Activated CD8-positive, alpha-beta memory T cell treated with anti-CD3 and anti-CD28 coated beads for 4 hours (primary cell): ENCODE data around the gene ZNF775.

Experiments
- DNase-seq, 2 donors: peaks; one replicate each; pipeline ENCODE4 v3.0.0-alpha.2; 2020; ENCODE audit warnings: low read depth in 2 of 2

ZNF775 gene

DNA sequence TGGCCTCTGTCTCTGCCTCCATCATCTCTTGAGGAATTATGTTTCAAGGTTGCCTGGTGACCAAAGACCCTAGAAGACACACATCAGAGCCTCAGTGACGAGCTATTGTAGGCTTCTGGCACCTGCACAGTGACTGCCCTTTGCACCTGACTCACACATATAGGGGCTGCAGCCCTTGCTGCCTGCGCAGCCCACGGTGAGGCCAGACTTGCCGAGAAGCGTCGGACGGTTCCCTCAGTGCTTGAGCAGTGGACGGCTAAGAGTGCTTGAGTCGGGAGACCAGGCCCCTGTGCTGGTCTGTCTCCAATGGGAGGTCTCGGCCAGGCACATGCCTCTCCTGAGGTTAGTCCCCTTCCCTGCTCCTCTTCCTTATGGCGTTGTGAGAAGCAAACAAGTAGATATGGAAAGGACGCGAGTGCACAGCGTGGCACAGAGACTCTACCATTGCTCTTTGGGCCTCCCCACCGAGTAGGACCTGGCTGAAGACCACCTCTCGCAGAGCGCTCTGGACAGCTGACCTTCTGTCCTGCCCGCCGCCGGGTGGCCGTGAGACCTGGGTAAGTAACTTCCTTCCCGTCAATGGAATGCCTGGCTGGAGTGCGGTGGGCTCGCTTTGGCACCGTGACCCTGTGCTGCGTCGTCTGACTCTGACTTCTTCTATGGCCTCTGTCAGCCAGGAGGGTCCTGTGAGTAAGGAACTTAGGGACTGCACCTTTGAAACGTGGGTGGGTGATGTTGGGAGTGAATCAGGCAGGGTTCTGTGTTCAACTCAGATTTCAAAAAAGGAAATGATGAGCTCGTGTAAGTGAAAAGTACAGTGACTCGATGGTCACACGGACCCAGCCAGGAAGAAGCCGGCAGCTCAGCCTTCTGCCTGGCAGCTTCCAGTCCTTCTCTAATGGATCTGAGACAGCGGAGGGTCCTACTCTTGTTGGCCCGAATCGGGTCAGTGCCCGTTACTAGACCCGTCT, 33.7 kb downstream of the ZNF775 start:
- no peak for DNase-seq

DNA sequence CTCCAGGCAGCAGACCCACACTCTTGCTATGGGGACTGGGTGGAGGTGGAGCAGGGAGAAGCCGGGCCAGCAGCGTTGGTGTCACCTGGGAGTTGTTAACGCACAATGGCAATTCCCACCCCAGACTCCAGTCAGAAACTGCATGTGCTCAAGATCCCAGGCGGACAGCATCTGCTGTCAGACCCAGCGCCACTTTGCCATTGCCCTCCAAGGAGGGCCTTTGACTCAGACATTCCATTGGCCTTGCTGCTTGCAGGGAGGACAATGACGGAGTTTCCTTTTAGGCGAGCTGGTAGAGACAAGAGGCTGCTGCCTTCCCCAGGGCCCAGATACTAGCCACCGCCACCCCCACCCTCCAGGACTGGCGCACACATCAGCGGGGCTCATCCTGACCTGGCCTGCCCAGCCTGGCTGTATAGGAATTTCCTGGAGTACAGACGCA, 34.5 kb downstream of the ZNF775 start:
- no peak for DNase-seq

DNA sequence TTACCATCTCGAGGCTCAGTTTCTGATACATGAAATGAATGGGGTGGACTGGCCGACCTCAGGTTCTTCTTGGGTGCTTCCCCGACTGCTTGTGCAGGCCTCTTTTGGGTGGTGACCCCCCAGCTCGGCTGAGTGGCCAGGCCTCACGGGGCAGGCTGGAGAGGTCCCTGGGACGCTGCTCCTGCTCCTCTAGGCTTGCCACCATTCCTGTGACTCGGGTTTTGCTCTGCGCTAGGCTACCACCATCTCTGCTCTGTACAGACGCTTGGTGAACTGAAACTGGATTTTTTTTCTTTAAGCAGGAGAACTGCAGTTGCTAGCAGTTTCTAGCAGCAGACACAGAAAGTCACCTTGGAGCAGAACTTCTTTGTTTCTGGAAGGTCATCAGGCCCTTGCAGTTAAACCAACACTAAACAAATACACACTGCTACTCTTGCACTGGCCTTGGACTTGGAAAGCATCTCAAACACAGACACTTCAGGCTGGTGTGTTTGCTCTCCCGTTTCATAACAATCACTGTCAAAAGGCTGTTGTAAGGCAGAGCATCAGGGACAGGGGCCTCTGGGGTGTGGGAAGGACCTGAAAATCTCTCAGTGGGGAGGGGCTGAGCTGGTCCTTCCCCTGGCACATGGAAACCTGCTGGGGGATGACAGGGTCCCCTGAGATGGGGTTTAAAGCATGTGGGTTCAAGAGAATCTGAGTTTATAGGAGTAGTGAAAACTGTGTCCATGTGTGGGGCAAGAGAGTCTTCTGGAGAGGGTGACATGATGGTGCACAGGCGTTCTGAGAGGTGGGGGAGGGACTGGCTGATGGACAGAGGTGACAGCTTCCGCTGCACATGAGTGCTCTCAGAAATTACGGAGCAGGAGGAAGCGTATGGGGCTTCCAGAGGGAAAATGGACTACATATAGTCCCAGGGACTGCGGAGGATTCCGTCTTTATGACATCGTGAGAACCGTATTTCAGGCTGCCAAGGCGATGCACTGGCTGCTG, 36.3 kb downstream of the ZNF775 start:
- no peak for DNase-seq

DNA sequence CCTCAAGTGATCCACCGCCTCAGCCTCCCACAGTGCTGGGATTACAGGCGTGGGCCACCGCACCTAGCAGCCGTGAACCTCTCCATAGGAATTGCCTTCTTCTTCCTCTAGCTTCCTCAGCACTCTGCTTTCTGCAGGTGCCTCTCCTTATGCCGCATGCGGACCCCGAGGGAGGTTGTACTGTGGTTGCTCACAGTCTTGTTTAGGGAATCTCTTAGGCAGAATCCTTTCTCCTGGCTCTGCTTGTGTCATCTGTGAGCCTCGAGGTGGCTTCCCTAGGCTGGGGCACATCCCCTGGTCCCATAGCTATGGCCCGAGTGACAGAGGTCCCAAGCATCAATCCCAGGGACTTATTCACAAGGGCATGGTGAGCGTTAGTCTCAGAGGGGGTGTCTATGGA, 38.1 kb downstream of the ZNF775 start:
- no peak for DNase-seq

DNA sequence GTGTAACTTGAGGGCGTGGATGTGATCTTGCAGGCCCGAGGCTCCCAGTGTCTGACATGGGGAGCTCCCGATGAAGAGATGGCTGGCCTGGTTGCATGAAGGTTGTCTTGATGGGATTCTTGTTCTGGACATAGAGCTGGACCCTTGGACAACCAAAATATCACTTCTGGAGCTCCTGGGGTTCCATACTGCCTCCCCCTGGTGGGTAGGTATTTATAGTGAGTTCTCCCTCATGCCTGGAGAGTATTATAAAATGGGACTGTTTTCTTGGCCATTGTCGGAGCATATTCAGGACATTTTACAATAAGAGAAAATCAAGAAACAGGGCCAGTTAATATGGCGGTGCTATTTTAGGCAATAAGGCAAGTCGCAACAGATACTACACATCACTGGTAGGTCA, 38.7 kb downstream of the ZNF775 start:
- DNase-seq, result no peak

DNA sequence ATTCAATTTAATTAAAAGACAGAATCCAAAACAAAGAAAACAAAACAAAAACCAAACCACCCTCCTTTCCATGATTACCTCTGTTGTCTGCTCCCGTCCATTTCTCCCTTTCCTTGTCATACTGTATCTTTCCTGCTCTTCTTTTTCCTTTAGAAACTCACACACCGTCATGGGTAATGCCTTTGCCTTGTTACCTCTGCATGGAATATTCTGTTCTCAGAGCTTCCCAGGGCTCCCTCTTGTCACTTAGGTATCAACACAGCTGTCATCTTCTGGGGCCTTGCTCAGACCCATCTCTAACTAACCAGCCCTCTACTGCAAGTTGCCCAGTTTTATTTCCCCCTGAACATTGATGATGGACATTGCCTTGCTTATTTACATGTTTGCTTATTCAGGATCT, 41.1 kb downstream of the ZNF775 start:
- no peak for DNase-seq

DNA sequence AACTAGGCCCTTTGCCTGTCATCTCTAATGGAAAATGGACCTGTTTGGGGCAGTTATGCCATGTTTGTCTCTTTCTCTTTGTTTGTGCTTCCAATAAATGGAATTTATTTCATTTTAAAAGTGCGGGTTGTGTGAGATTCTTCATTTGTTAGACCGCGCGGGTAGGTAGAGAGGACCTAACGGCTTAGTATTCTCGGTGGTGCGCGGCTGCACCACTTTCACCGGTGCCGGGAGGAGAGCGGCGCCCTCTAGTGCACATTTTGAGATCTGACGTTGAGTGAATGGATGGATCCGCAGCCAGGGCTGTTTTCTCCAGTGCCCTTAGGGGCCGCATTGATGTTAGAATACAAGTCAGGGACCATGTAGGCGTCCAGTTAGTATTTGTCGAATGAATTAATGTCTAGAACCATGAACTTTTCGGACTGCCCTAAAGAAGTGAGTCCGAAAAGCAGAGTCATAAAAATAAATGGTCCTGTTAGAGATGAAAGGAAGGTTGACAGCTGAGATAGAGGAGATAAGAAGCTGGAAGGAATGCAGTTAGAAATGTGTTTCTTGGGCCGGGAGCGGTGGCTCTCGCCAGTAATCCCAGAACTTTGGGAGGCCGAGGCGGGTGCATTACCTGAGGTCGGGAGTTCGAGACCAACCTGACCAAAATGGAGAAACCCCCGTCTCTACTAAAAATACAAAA, 42.0 kb downstream of the ZNF775 start:
- peak; percentile 72 to 73 for DNase-seq

DNA sequence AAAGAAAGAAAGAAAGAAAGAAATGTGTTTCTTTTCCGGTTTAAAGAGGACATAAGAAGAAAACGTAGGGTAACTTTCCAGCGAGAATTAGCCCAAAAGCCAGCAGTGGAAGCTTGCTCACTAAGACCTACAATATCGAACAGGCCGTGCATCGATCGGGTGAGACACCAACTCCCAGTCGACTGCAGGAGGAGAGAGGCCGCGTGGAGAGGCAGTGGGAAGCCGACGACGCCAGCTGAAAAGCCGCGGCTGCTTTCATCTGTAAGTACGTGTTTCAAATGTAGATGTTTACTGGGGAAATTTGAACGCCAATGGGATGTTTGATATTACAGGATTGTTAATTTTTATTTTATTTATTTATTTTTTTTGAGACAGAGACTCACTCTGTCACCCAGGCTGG, 42.7 kb downstream of the ZNF775 start:
- no peak for DNase-seq

DNA sequence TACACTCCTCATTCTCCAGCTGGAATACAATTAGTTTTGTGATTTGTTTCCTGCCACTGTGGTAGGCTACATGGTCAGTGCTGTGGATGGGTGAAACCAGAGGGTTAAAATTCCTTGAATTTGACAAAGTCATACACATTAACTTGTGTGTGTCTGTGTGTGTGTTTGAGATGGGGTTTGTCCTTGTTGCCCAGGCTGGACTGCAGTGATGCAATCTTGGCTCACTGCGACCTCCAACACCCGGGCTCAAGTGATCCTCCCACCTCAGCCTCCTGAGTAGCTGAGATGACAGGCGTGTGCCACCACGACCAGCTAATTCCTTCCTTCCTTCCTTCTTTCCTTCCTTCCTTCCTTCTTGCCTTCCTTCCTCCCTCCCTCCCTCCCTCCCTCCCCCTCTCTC, 46.5 kb downstream of the ZNF775 start:
- DNase-seq, result no peak

DNA sequence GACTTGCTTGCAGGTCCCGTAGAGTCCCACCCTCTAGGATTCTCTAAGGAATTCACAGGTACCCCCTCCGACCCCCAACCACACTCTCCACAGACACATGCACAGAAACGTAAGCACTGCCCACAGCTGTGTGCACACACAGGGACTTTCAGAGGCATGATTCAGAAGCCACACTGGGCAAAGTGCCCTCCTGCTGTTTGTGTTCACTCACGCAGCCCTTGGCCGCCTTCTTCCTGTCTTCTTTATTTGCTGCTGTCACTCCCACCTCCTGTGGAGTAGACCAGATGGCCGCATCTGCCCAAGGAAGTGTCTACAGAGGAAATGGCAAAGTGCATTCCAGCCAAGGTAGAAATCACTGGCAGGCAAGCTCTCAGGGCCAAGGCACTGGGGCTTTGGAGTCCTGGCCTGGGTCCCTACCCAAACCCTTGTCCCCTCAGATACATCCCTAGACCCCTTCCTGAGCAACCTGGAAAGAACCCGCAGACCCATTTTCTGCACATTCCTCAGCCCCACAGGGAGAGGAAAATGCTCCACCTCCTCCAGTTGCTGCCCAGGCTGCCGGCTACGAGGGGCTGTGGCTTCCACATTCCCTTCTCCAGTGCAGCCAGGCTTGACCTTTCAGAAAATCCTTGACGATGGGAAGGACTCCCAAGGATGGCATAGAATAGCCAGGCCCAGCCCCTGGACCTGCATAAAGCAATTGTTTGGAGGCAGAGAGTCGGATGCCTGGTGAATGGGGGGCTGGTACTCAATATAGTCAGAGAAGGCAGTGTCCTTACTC, 49.7 kb downstream of the ZNF775 start:
- no peak for DNase-seq

DNA sequence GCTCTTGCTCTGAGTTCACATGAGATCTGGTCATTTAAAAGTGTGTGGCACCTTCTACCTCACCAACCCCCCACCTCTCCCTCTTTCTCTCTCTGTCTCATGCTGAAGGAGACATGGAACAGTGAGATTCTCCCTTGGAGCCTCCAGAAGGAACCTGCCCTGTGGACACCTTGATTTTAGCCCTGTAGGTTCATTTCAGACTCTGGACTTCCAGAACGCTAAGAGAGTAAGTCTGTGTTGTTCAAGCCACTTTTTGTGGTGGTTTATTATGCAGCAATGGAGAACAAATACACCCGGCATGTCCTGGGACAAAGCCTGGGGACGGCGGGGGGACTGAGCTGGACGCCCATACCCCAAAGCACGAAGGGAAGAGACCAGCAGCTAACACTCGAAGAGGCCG, 50.6 kb downstream of the ZNF775 start:
- no peak for DNase-seq

DNA sequence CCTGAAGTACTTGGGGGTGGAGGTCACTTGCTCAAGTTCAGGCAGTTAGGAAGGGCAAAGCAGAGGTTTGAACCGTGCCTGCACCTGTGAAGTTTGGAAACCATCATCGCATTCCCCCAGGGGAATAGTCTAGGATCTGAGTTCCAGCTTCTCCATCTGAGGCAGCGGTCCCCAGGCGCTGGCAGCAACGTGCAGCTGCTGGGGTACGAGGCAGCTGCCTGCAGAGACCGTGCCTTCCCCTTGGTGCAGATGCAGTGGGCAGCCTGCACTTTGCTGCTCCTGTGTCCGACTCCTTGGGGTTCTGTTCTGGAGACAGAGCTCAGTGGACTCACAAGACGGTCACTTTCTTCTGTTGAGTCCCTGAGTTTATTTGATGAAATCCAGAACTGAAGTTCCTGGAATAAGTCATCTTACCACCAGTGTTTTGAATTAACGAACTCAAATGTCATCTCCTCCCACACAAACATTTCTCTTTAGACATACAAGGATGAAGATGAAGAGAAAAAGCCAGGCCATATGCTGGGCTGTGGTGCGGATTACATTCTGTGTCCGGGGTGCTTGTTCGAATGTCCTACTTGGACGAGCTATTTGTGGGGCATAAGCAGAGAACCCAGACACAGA, 51.4 kb downstream of the ZNF775 start:
- DNase-seq, result no peak

DNA sequence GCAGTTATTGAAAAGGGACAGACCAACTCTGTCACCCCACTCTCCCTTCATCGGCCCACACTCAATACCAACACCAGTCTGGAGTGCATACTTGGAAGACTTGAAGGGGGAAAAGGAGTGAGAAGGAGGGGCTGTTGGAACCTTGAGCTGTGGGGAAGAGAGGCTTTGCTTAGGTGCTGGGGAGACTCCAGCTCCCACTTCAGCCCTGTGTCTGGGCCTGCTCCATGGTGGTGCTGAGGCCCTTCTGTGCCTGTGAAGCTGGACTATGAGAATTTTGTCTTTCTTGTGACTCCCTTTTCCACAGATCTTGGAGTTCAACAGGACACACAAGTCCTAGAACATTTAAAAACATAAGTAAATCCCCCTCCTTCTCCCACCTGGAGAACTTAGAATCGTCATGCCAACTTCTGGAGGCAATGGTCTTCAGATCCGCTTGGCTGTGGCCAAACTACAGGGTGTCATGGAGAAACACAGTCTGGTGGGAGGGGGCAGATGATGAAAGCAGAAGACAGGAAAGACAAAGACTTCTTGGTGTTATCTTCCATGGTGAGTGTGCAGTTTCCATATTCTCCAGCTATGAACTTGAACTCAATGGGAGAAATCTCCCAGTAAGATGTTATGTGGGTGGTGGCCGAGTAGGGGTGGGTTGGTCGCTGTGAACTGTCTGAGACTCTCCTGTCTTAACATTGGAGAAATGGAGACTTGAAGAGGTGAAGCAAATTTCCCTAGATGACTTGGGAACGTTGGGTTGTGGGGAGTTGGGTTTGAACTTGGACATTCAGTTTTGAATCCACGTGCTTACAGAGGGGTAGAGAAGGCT, 52.9 kb downstream of the ZNF775 start:
- DNase-seq, result no peak

DNA sequence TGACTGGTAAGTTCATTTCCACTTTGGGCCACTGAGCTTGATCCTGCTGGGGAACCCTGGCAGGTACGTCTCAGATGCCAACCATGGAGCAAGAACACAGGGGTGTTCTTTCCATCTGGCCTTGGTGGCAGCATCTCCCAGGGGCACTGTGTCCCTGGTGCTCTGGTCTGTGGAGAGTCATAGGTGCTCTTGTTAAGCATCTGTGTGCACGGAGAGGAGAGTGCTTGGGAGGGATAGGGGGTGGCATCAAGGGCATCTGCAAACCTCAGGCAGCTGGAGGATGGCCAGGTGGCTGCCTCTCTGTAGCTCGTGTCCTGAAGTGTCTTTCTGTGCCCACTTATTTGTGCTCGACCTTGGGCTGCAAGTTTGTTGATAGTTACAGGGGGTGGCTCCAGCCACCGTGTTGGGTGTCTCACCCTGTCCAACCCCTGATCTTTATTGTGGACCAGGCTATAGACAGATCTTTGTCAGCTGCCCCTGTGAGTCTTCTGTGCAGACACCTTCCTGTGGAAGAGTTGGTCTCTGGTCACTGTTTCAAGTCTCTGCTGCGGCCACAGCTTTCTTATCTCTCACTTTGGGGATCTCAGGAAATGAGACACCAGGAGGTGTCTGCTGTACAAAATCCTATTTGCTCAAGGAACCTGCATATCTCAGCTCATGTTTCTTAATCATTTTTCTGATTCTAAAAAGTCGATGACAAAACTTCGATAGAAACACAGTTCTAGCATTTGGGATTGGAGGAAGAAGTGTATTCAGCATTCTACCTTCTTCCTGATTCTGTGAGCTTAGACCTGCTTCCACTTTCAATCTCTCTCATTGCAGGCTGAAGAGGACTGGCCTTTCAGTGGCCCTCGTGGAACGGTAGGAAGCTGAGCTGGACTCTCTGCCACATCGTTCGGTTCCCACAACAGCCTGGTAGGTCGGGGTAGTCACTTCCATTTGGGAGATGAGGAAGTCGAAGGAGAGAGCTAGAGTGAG, 54.1 kb downstream of the ZNF775 start:
- no peak for DNase-seq

DNA sequence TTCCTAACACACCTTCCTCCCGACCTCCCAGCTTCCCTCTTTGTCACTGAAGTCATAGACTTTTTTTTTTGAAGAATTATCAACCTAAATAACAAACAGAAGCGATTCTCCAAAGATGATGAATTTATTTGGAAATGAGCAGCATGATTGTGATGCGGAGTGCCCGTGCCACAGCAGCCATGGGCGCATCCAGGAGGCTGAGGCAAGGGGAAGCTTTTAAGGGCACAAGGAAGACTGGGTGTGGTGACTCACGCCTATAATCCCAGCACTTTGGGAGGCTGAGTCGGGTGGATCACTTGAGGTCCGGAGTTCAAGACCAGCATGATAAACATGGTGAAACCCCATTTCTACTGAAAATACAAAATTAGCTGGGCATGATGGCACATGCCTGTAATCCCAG, 55.1 kb downstream of the ZNF775 start:
- DNase-seq, result no peak

DNA sequence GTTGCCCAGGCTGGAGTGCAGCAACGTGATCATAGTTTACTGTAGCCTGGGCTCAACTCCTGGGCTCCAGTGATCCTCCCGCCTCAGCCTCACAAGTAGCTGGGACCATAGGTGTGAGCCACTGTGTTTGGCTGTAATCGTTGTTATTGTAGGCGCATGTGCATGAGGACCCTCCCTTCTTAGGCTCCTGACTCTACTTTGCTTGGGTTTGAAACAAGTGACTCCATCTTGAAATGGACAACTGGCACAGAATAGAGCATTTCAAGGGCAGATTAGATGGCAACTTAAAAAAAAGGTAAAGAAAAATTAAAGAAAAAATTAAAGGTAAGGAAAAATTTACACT, 55.9 kb downstream of the ZNF775 start:
- DNase-seq, result no peak

DNA sequence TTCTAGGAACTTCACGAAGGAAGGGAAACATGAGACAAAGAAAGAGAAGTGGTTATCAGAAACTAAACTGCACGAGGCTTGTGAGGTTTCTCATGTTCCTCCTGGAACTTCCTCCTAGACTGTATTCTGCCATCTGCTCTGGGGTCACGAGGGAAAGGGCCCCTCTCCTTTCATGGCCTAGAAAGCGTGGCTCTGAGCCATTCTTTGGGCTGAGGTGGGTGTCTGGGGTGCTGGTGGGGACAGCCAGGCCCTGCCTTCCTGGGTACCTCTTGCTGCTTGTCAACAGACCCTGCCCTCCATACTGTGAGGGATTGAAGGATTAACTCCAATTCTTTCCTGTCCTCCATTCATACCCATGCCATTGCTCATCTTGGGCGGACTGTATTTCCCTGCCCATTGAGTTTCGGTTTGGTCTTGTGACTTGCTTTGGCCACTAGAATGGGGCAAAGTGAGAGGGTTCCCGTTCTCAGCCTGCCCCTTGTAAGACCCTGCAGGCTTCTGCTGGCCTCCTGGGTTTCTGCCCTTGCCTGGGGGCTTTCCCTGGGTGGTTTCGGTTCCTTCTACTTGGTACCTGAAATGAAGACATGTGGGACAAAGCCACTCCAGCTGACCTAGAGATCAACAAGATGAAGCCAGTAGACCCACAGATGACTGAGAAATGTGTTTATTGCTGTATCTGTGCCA, 56.4 kb downstream of the ZNF775 start:
- DNase-seq, result no peak

DNA sequence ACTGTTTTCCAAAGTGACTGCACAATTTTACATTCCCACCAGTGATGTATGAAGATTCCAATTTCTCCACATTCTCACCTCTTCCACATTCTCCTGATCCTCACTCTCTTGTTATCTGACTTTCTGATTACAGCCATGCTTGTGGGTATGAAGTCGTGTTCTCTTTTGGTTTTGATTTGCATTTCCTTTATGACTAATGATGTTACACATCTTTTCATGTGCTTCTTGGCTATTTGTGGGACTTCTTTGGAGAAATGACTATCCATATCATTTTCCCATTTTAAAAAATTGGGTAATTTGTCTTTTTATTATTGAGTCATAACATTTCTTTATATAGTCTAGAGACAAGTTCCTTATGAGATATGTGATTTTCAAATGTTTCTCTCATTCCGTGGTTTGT, 60.8 kb downstream of the ZNF775 start:
- DNase-seq, result no peak
